Upper lobe of left lung (tissue), 4 donors: ENCODE measurements around the gene DOCK10.

Experiments used
- EP300 ChIP-seq, 4 donors: sonication (generic); formaldehyde crosslinking; IDR thresholded peaks; one replicate each; pipeline ENCODE4 v1.5.1; 2017; ENCODE audit warnings: antibody characterized with exemption in 4 of 4, control low read depth in 2 of 4
- POLR2A ChIP-seq, 4 donors: fragments of 450-650 bp; IDR thresholded peaks; one replicate each; pipeline ENCODE4 v1.5.1; 2016 to 2017; ENCODE audit warnings: antibody characterized with exemption in 4 of 4, mild to moderate bottlenecking in 2 of 4
- POLR2AphosphoS5 ChIP-seq, 2 donors: sonication (generic); formaldehyde crosslinking; IDR thresholded peaks; one replicate each; pipeline ENCODE4 v1.5.1; 2017; ENCODE audit warnings: antibody characterized with exemption in 2 of 2
- TF ChIP-seq, protein P1 (sequence below), 6 experiments: fragments of 450-650 bp in 4 of 6; fragments of 200-600 bp in 2 of 6; sonication (generic) in 2 of 6; IDR thresholded peaks; one replicate each; pipeline ENCODE4 v1.5.1; 2016 to 2019; ENCODE audit warnings: antibody characterized with exemption in 6 of 6

GRCh38 chr2:224786848-224787247 lies 255.4 kb downstream of the DOCK10 start:
- TF ChIP-seq, protein P1, sequence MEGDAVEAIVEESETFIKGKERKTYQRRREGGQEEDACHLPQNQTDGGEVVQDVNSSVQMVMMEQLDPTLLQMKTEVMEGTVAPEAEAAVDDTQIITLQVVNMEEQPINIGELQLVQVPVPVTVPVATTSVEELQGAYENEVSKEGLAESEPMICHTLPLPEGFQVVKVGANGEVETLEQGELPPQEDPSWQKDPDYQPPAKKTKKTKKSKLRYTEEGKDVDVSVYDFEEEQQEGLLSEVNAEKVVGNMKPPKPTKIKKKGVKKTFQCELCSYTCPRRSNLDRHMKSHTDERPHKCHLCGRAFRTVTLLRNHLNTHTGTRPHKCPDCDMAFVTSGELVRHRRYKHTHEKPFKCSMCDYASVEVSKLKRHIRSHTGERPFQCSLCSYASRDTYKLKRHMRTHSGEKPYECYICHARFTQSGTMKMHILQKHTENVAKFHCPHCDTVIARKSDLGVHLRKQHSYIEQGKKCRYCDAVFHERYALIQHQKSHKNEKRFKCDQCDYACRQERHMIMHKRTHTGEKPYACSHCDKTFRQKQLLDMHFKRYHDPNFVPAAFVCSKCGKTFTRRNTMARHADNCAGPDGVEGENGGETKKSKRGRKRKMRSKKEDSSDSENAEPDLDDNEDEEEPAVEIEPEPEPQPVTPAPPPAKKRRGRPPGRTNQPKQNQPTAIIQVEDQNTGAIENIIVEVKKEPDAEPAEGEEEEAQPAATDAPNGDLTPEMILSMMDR (IDR thresholded peaks at IDR 0.05), result no peak
- TF ChIP-seq POLR2AphosphoS5 (IDR thresholded peaks at IDR 0.05) (no peak), POLR2A (IDR thresholded peaks at IDR 0.05) (no peak), EP300 (IDR thresholded peaks at IDR 0.05) (no peak)
